ENCODE measurements around the gene RASGRP3.
A peak's percentile ranks its signal among the peaks of the same experiment; 100 is the strongest.
"Not testable (repeated sequence)": the region's sequence is repeated elsewhere in the genome, so short reads cannot be mapped to it uniquely, and the experiment has no call there.

The RASGRP3 gene

DNA sequence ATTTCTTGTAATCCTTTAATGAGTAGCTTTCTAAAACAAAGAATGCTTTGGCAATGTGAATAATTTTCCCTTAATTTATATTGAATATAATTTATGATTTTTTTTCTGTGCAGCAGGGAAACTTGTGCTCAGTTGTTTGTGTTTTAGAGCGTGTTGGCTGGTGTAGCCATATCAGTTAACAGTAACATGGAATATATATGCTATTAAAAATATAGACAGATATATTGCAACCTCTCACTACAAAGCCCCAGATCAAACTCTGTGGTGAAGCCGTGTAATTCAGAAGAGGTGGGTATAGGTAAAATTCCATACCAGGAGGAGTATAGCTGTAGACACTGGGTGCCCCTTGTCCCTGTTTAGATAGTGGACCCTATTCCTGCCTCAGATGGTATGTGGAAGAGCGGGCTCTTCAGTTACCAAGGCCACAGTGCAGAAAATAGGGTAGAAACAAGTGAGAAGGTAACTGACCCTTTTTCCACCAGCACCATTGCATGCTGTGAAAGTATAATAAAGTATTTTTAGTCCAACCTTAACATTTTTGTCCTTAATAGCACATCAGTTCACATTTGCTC is 18.1 kb upstream of the RASGRP3 start:
- Histone ChIP-seq H3K4me3 (ENCODE audit: insufficient read length, low read depth) (no peak overlapping the region), H3K4me1 (ENCODE audit: insufficient read depth, insufficient read length) (no peaks in the 10 kb centered on the region), H3K27me3 (ENCODE audit: insufficient read depth, insufficient read length) (no peaks in the 10 kb centered on the region), H3K9ac (ENCODE audit: insufficient read length, low read depth) (no peak overlapping the region), H3K9me3 (ENCODE audit: insufficient read depth, low read length) (no peaks in the 10 kb centered on the region), H3K36me3 (ENCODE audit: insufficient read depth, insufficient read length, low read length) (no peaks in the 10 kb centered on the region)
- TF ChIP-seq SUZ12 (IDR thresholded peaks at IDR 0.05; ENCODE audit: extremely low read depth, insufficient read depth, insufficient read length) = no peak
- TF ChIP-seq ZNF274 (IDR thresholded peaks at IDR 0.05; ENCODE audit: low read depth, low read length) = no peak
- no peak for TF ChIP-seq YY1 (IDR thresholded peaks at IDR 0.05; ENCODE audit: insufficient read depth, insufficient read length)
- DNase-seq (ENCODE audit: low read depth, low spot score) = no peak

DNA sequence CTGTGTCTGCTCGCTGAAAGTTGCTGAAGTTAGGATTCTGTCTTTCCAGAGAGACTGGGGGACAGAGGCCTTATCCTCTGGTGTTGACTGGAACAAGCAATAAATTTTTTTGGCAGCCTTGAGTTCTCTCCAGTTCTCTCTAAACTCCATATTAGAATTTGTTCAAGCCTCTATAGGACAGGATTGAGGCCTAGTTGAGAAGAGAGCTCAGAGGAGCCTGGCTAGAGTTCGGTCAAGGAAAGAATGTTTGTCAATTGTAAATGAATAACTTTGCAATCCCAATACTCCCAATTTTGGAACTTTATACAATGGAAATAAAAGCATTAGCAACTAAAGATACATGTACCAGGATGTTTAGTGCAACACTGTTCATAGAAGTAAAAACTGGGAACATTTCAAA is 16.7 kb upstream of the RASGRP3 start:
- no peak for TF ChIP-seq SUZ12 (IDR thresholded peaks at IDR 0.05; ENCODE audit: extremely low read depth, insufficient read depth, insufficient read length)
- TF ChIP-seq ZNF274 (IDR thresholded peaks at IDR 0.05; ENCODE audit: low read depth, low read length) = no peak
- TF ChIP-seq YY1 (IDR thresholded peaks at IDR 0.05; ENCODE audit: insufficient read depth, insufficient read length) = no peak
- Histone ChIP-seq H3K27me3 (ENCODE audit: insufficient read depth, insufficient read length) (no peaks in the 10 kb centered on the region), H3K4me1 (ENCODE audit: insufficient read depth, insufficient read length) (no peaks in the 10 kb centered on the region), H3K9ac (ENCODE audit: insufficient read length, low read depth) (no peak overlapping the region), H3K9me3 (ENCODE audit: insufficient read depth, low read length) (no peaks in the 10 kb centered on the region), H3K4me3 (ENCODE audit: insufficient read length, low read depth) (no peak overlapping the region), H3K36me3 (ENCODE audit: insufficient read depth, insufficient read length, low read length) (no peaks in the 10 kb centered on the region)
- DNase-seq (ENCODE audit: low read depth, low spot score) = no peak

DNA sequence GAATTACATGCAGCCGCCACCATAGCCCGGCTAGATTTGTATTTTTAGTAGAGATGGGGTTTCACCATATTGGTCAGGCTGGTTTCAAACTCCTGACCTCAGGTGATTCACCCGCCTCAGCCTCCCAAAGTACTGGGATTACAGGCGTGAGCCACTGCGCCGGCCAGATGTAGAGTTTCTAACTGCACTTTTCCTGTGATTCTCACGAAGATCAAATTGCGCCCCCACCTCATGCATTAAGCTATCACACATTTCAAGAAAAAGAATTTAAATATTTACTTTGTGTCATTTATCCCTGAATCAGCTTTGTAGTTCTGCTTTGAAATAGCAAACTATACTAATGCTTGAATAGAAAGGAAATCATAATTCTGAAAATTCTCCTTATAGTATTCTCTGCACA is 13.9 kb upstream of the RASGRP3 start:
- not testable (repeated sequence) for H3K4me3 ChIP-seq (ENCODE audit: insufficient read length, low read depth); H3K36me3 ChIP-seq (ENCODE audit: insufficient read depth, insufficient read length, low read length)

DNA sequence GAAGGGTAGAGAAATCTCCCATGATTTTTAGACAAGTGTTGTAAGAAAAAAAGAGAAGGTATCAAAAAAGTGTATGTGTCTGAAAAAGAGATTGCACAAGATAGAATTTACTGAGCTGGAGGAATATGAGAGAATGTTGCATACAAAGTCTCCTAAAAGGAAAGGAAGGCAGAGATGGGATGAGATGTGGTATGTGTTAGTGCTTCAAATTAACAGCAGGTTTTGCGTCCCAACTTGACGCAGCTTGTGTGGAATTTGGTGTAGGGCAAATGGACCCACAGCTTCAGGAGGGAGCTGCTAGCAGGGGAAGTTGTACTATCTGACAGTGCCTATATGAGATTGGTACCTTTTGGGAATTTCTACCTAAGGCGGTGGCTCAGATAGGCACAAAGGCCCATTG is 9.0 kb upstream of the RASGRP3 start:
- no peak for TF ChIP-seq YY1 (IDR thresholded peaks at IDR 0.05; ENCODE audit: insufficient read depth, insufficient read length)
- TF ChIP-seq ZNF274 (IDR thresholded peaks at IDR 0.05; ENCODE audit: low read depth, low read length) = no peak
- no peak for TF ChIP-seq SUZ12 (IDR thresholded peaks at IDR 0.05; ENCODE audit: extremely low read depth, insufficient read depth, insufficient read length)
- no peak for DNase-seq (ENCODE audit: low read depth, low spot score)
- Histone ChIP-seq H3K9me3 (ENCODE audit: insufficient read depth, low read length) (no peaks in the 10 kb centered on the region), H3K4me1 (ENCODE audit: insufficient read depth, insufficient read length) (no peaks in the 10 kb centered on the region), H3K27me3 (ENCODE audit: insufficient read depth, insufficient read length) (no peaks in the 10 kb centered on the region), H3K36me3 (ENCODE audit: insufficient read depth, insufficient read length, low read length) (no peaks in the 10 kb centered on the region), H3K4me3 (ENCODE audit: insufficient read length, low read depth) (no peak overlapping the region), H3K9ac (ENCODE audit: insufficient read length, low read depth) (no peak overlapping the region)

More for the DNA sequence above, 13.9 kb upstream of the RASGRP3 start:
- H3K27me3 ChIP-seq (ENCODE audit: insufficient read depth, insufficient read length); H3K4me1 ChIP-seq (ENCODE audit: insufficient read depth, insufficient read length); H3K9ac ChIP-seq (ENCODE audit: insufficient read length, low read depth); DNase-seq (ENCODE audit: low read depth, low spot score); H3K9me3 ChIP-seq (ENCODE audit: insufficient read depth, low read length): not testable (repeated sequence)

DNA sequence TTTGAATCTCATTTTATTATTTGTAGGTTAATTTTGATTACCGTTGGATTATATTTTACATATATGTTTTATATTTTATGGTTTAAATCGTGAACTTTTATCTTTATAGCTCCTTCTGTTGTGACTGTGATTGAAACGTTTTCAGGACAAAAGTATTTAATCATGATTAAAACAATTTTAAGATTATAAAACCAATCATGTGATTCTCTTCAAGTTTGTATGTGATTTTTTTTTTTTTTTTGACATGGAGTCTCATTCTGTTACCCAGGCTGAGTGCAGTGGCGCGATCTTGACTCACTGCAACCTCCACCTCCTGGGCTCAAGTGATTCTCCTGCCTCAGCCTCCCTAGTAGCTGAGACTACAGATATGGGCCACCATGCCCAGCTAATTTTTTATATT is 7.2 kb upstream of the RASGRP3 start:
- DNase-seq (ENCODE audit: low read depth, low spot score) = no peak
- Histone ChIP-seq H3K9me3 (ENCODE audit: insufficient read depth, low read length) (no peaks in the 10 kb centered on the region), H3K4me1 (ENCODE audit: insufficient read depth, insufficient read length) (no peaks in the 10 kb centered on the region), H3K9ac (ENCODE audit: insufficient read length, low read depth) (no peak overlapping the region), H3K4me3 (ENCODE audit: insufficient read length, low read depth) (no peak overlapping the region), H3K36me3 (ENCODE audit: insufficient read depth, insufficient read length, low read length) (no peaks in the 10 kb centered on the region), H3K27me3 (ENCODE audit: insufficient read depth, insufficient read length) (no peaks in the 10 kb centered on the region)
- no peak for TF ChIP-seq SUZ12 (IDR thresholded peaks at IDR 0.05; ENCODE audit: extremely low read depth, insufficient read depth, insufficient read length)
- TF ChIP-seq ZNF274 (IDR thresholded peaks at IDR 0.05; ENCODE audit: low read depth, low read length) = no peak
- TF ChIP-seq YY1 (IDR thresholded peaks at IDR 0.05; ENCODE audit: insufficient read depth, insufficient read length) = no peak

DNA sequence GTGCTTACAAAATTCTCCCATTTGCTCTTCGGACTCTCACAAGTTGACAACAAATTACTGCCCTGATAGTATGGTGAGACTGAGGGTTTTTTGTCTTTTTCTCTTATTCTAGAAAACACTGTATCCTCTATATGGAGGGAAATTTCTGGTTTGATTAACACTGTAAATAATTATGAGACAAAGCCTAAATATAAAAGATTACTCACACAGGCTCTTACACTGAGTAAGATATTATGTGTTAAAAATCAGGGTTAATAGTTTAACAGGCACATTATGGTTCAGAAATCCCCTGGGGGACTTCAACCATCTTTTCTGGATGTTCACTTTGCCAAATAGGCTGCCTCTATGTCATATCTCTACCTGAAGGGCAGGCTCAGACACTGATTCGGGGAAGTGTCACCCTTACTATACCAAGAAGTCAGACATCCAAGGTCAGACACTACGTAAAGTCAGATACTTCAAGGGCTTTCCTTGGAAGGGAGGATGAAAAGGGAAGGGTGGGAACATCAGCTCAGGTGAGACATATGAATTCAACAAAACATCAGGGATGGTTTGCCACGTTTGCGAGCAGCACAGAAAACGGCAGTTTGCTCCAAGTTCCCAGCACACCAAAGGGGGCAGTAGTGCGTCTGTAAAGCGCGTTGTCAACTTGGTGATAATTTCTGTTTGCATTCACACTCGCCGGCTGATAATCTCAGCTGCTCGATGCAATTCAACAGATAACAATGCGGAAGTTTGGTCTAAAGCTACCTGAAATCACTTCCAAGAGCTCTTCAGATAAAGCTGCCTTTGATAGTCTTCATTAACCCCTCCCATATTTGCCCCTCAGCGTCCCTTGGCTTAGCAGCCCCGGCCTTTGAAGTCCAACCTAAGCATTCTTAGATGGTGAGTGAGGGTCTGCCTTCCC is 972 bp upstream of the RASGRP3 start:
- Histone ChIP-seq H3K4me1 (ENCODE audit: insufficient read depth, insufficient read length) (no peaks in the 10 kb centered on the region), H3K36me3 (ENCODE audit: insufficient read depth, insufficient read length, low read length) (no peaks in the 10 kb centered on the region), H3K4me3 (ENCODE audit: insufficient read length, low read depth) (no peak overlapping the region), H3K9me3 (ENCODE audit: insufficient read depth, low read length) (no peaks in the 10 kb centered on the region), H3K27me3 (ENCODE audit: insufficient read depth, insufficient read length) (no peaks in the 10 kb centered on the region), H3K9ac (ENCODE audit: insufficient read length, low read depth) (no peak overlapping the region)
- TF ChIP-seq YY1 (IDR thresholded peaks at IDR 0.05; ENCODE audit: insufficient read depth, insufficient read length) (no peak), SUZ12 (IDR thresholded peaks at IDR 0.05; ENCODE audit: extremely low read depth, insufficient read depth, insufficient read length) (no peak), ZNF274 (IDR thresholded peaks at IDR 0.05; ENCODE audit: low read depth, low read length) (no peak)
- DNase-seq (ENCODE audit: low read depth, low spot score) = peak; percentile 40

DNA sequence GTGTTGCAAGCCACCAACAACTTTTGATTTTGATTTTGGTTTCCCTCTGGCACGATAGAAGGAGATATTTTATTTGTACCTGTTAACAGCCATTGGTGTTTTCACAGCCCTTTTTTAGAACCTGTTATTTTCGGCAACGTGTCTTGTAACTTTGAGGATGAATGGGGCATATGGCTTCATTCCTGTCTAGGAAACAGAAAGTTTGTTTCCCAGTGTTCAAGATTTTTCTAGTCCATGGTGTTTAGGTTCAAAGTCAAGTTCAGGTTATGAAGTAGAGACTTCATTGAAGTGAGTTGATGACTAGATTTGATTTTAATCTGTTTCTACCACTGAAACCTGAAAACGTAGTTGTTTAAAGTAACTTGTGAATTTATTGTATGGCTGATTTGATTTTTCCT is 343 bp downstream of the RASGRP3 start:
- TF ChIP-seq ZNF274 (IDR thresholded peaks at IDR 0.05; ENCODE audit: low read depth, low read length) (no peak), YY1 (IDR thresholded peaks at IDR 0.05; ENCODE audit: insufficient read depth, insufficient read length) (no peak), SUZ12 (IDR thresholded peaks at IDR 0.05; ENCODE audit: extremely low read depth, insufficient read depth, insufficient read length) (no peak)
- Histone ChIP-seq H3K4me3 (ENCODE audit: insufficient read length, low read depth) (no peak overlapping the region), H3K4me1 (ENCODE audit: insufficient read depth, insufficient read length) (no peaks in the 10 kb centered on the region), H3K27me3 (ENCODE audit: insufficient read depth, insufficient read length) (no peaks in the 10 kb centered on the region), H3K36me3 (ENCODE audit: insufficient read depth, insufficient read length, low read length) (no peaks in the 10 kb centered on the region), H3K9me3 (ENCODE audit: insufficient read depth, low read length) (no peaks in the 10 kb centered on the region), H3K9ac (ENCODE audit: insufficient read length, low read depth) (no peak overlapping the region)
- DNase-seq (ENCODE audit: low read depth, low spot score) = no peak

Measured in NT2/D1 (cell line).